SKM-1 treated with dmso at 0.1 percent for 144 hours (cell line): ENCODE measurements around the gene DFFB.

Source experiments
- DNase-seq: peaks from one replicate; lab custom pipeline; 2025; ENCODE audit not compliant: unreplicated experiment; lab: John Stamatoyannopoulos, UW

Gene DFFB

DNA sequence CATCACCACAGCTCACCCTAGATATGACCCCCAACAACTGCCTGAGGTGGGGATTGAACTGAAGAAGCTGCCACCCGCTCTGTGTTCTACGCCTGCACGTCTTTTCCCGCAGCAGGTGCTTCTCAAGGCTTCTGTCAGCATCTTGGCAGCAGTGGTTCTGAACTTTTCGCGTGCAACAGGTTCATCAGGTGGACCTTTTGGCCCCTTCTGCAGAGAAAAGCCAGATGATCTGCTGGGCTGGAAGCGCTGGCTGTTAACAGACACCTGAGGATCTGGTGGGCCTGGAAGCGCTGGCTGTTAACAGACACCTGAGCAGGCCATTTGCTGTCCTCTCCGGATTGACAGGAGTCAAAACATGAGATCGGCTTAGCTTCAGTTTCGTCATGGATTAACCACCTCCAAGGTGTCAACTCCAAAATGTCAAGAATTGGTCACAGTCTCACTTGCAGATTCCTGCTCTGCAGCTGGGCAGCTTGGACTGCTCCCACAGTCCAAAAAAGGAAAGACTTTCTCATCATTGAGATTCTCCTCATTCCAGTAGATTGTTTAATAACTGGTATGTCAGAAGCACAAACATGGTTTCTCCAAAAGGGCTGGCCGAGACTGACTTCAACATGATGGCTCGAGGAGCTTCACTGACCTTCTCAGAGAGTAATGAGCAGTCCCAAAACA lies 38.1 kb downstream of the DFFB start:
- DNase-seq = no peak

DNA sequence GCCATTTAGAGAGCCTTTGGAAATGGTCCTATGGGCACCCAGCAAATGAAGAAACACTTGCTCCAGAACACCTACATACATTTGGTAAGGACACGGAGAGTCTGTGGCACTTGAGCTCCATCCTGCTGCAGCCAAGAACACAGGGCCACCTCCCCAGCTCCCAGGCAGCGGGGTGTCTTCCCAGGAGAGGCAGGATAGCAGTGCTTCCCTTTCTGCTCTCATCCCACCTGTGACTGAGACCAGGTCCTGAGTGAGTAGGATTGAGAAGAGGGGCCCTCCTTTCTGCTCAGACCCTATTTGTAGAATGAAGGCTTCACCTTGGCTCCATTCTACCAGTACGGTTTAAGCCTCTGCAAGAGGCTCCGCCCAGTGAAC lies 38.7 kb downstream of the DFFB start:
- no peak for DNase-seq

DNA sequence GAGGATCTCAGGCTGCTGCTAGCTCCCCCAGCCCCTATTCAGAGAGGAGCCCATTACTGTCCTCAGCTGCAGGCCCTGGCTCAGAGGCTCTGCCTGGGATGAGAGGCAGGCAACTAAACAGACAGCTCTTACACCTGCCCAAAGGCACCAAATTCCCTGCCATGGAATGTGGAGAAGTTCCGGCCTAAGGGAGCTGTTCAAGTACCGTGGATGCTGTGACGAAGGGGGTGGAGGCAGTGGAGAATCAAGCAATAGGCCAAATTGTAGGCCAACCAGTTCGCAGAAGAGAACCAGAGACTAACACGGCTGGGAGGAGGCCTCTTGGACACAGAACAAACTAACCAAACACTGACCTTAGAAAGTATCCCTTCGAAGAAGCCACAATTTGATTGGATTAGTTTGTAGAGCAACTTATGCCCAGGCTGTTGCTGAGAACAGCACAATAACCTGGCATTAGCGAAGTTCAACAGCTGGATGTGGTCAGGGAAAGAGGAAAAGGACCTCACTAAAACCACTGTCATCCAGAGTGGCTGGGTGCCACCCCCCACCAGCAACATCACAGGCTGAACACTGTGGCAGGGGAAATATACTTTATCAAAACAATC lies 39.2 kb downstream of the DFFB start:
- DNase-seq = no peak

DNA sequence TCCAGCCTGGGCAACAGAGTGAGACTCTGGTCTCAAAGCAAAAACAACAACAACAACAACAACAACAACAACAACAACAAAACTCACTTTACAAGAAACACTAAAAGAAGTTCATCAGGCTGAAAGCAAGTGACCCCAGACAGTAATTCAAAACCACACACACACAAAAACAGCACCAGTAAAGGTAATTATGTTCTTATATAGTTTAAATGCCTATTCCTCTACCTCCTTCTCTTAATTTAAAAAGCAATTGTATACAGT lies 41.1 kb downstream of the DFFB start:
- no peak for DNase-seq

DNA sequence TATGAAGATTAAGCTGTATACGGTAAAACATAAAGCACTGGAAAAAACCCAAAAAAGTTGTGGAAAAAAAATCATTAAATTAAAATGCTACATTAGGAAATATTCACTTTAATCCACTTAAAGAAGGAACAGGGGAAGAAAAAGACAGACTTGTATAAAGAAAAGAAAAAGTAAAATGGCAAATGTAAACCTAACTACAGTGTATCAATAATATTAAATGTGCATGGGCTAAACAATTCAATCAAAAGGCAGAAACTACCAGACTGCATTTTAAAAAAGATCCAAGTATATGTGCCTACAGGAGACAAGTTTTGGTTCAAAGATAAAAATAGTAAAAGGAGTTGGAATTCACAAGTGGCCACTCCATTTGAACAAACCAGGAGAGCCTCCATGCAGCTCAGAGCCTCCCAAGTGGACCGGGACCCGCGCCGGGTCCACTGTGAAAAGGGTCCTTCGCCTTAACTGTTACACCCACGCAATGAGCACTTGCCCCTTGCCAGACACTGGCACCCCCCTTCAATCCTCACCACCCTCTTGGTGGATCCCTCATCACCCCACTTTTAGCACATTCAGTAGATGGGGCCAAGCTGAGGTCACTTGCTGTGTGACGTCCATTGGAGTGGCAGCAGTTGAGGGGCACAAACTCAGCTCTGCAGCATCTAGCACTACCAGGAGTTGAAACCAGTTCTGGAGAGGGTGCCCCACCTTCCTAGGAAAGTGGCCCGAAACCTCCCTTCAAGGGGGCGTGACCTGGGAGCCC lies 41.9 kb downstream of the DFFB start:
- no peak for DNase-seq

DNA sequence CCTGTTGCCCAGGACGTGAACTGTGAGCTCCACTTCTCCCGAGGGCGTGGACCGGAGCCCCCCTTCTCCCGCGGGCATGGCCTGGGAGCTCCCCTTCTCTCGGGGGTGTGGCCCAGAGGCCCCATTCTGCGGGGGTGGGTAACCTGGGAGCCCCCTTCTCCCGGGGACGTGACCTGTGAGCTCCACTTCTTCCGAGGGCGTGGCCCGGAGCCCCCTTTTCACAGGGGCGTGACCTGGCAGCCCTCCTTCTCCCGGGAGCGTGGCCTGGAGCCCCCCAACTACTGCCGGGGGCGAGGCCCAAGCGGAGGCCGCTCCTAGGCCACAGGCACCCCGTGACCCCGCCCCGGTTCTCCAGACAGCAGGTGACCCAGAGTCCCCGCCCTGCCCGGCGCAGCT lies 42.5 kb downstream of the DFFB start:
- DNase-seq = no peak

DNA sequence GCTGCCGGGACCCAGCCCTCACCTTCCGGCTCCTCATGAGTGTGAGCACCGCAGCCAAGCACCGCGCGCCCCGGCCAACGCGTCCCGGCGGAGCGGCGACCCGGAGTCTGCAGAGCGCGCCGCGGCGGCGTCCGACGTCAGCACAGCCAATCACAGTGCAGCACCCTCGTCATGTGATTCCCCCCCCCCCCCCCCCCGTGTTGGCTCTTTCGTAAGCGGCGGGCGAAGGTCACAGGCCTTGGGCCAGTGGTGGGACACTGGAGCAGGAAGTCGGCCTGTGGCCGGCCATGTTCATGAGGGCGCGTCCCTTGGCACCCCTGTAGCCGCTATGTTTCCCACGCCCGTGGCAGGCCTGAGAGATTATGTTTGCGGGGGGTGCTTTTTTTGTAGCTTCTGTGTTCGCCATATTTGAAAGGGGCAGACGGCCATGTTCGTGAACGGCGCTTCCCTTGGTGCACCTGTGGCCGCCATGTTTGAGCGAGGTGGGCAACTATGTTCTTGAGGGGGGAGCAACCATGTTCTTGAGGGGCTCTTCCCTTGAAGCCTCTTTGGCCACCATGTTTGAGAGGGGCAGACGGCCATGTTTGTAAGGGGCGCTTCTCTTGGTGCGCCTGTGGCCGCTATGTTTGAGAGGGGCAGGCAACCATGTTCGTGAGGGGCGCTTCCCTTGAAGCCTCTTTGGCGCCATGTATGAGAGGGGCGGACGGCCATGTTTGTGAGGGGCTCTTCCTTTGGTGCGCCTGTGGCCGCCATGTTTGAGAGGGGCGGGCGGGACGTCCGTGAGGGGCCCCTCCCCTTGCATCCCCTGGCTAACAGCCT lies 43.1 kb downstream of the DFFB start, which contains the start of gene C1orf174:
TSS of gene C1orf174 (minus strand) at position 123 of the 819 bp plus-strand sequence. CDS start at position 37, 86 bp downstream.
- peak; percentile 89 for DNase-seq

DNA sequence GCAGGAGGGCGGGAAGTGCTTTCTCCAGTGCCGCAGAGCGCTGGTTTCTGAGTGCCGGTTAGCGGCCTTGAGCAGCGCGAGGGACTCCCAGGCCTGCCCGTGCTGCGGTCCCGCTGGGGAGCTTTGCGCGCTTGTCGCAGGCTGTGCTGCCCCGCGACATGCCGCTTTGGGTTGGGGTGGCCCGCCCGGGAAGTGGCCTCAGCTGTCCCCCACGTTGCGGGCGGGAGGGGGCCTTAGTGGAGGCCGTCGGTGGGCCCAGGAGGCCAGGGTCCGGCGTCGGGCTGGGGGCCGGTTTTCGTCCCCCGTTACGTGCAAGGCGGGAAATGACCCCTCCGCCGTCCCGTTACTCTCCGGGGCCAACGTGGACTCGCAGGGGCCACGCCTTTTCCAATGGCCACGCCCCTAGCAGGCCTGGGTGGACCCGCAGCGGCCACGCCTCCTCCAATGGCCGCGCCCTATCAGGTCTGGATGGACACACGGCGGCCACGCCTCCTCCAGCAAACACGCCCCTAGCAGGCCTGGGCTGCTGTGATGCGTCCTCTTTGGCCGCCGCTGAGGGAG lies 43.8 kb downstream of the DFFB start:
- peak; percentile 84 for DNase-seq

DNA sequence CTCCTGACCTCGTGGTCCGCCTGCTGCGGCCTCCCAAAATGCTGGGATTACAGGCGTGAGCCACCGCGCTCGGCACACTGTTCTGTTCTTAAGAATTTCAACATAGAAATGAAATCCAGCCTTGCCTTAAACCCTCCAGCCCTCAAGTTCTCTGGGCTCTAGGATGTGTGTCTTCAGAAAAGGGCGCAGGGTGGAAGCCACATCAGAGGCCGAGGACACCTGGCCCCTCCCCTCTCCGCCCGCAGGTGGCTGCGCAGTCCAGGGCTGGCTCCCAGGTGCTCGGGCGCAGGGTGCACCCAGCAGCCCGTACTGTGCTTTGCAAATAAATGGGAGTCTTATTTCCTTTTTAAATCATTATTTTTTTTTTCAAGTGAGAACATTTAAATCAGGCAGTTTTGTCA lies 44.8 kb downstream of the DFFB start:
- DNase-seq = no peak

DNA sequence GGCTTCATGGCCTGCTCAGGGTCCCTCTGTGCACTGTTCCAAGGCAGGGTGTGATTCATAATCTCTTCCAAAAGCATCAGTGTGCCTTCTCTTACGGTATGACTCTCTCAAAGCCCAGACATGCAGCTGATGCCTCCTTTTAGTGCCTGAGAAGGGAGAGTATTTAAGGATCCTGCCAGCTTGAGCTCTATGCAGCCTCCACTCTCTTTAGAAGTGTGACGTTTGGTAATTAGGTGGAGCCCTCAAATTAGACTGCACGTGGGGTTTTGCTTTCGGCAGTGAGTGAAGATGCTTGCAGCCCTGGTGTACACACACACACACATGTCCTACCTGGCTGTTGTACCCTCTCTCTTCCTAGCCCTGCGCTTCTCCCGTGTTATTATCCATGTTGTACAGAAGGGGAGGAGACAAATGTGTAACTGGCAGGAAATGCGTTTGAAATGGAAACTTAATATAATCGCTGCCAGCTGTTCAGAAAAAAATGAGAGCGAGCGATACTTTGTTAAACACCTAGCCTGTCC lies 45.4 kb downstream of the DFFB start:
- no peak for DNase-seq

DNA sequence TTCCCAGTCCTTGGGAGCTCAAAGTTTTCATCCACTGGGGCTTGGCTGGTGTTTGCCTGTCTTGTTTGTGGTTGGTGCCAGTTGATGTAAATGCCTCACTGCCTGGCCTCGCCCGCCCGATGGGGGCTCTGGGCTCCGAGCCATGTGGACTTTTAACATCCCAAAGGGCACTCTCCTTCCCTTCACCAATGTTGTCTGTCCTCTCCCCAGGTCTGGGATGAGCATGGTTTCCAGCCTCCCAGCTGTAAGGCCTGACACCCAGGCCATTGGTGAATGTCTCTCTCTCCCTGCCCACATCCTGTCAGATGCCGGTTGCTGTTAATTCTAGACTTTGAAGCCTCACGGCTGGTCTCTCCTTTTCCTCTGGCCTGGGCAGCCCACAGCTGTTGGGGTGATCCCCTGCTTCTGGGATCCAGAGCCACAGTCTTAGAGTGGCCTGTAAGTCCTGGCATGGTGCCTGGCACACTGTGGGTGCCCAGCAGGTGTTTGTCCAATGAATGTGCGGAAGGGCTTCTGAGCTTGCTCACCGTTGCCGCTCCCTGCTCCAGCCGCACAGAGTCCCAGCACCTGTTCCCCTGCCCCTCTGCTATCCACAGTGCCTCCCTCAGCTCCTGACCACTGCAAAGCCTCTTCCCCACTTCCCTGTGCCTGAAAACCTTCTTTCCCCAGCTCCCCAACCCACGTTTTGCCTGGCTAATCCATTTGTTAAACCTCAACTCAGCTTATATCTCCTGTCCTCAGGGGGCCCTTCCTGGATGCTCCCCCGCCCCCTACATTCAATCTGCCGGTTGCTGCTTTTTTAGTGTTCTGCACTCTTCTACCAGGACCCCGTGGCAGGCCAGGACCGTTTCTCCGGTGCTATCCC lies 46.1 kb downstream of the DFFB start:
- DNase-seq = no peak

DNA sequence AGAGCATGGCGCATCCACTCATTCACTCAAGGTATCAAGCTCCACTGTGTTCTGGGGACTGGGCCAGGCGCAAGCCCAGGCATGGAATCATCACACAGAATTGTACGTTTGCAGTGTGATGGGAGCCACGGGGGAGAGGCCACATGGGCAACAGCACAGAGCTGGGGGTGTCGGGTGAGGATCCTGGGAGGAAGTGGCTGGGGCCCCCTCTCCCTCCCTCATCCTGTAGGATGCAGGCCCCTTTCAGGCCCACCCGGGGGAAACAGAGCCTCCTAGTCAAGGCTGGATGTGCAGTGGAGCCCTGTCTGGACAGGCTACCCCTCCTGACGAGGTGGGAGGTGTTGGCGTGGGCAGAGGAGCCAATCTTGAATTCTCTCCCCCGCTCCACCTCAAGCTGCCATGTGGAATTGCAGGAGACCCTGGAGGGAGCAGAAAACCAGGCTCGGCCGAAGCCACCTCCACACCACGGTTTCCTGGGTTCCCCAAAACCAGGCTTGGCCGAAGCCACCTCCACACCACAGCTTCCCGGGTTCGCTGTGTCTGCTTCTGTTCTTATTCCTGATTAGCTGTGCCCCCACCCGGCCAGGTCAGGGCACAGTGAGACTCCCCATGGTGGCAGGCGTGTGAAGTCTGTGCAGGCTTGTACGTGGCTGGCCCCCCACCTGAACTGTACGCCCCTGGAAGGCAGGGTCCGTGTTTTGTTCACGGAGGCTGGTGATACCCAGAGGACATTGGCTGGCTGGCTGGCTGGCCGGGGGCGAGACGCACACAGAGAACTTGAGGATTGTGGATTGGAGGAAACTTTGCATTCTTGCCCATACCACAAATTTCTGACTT lies 46.9 kb downstream of the DFFB start:
- no peak for DNase-seq

DNA sequence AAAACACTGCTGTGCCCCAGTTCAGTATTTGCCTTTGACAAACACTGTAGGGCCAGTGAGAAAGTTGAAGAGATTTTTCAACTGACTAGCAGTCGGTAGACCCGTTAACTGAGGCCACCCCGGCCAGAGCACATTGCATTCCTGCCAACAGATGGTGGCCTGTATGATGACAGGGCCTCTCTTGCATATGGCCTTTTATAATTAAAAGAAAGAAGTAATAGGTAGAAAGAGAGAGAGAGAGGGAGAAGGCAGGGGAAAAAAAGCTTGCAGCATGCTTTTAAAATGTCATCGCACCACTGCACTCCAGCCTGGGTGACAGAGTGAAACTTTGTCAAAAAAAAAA lies 47.5 kb downstream of the DFFB start:
- DNase-seq = no peak

DNA sequence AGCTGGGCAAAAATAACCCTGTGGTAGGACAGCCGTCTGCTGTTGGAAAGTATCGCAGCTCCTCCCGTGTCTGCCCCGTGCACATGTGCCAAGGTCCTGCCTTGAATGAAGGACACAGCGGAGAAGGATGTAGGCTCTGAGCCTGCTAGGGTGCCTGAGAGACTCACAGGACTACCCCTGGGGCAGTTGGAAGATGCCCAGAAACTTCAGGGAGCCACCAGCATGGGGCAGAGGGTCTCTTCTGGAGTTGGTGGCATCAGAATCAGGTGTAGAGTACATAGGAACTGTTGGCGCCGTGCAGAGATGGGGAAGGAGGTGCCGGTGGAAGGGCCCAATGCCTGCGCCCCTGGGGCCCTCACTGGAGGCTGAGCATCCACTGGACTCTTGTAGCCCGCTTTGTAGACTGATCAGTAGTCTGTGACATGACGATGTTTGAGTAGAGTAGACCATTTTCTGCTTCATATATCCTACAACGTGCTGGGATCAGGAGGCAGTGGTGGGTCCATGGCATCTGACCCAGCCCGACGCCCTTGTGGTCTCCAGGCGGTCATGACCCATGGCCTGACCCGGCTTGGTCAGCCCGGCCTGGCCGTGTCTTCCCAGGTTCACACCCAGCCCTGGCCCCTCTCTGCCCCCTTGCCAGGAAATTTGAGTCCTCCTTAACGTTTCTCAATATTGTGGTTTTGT lies 48.1 kb downstream of the DFFB start:
- DNase-seq = no peak

DNA sequence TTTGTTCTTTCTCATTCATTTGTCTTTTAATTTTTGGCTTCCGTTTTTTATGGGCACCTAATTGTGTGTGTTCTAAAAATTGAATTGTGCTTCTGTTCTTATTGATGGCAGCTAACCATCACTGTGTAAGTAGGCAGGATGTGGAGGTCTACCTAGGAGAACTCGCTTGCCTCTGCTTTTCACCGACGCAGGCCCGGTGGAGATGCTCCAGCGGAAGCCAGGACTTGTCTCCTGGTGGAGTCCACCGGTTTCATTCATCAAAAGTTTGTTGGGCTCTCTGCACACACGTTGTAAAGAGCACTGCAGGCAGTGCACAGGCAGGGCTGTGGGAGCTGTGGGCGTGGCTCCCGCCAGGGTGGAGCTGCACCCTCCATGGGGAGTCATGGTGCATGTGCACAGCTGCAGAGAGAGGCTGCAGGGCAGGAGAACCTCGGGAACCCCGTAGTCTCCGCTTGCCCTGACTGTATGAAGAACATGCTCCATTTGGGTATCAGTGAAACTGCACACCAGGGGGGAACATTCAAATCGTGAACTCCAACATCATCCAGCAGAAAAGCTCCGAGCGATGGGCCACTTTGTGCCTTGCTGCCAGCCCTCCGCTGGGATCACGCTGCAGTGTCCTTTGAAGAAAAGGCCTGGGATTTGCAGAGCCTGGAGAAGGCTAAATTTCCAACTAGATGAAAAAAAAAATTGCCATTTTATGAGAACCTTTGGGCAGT lies 48.8 kb downstream of the DFFB start:
- no peak for DNase-seq

DNA sequence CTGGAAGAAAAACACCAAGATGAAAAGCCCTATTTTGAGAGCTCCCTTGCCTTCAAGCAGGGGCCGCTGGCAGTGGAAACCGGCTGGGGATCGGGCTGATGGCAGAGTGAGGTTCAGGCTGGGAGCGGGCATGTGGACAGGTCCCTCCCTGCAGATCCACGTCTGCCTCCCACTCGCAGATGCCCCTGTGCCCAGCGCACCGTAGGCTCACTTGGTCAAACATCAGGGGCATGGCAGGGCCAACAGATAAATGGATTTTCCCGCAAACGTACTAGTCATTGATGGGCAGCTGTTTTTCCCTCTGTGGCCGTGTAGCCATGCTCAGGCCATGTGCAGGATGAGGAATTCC lies 49.4 kb downstream of the DFFB start:
- no peak for DNase-seq

DNA sequence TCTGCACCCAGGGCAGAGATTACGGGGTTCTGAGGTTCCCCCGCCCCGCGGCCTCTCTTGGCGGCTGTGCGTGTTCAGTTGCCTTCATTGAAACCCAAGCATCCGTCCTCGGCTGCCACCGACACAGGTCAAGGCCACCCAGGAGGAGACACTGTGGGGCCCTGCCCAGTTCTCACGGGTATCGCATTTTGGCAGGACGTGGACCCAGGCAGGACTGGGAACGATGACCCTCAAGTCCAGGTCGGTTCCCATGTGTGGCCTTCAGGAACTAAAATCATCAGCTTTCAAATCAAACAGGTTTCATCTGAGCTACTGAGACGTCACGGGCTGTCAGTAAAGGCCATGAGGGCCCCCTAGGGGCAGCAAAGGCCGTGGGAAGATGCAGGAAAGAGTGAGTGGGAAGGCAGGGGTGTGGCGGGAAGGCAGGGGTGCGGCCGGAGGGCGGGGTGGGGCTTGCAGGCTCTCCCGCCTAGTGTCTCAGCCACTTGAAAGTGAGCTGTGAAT lies 49.8 kb downstream of the DFFB start:
- no peak for DNase-seq

DNA sequence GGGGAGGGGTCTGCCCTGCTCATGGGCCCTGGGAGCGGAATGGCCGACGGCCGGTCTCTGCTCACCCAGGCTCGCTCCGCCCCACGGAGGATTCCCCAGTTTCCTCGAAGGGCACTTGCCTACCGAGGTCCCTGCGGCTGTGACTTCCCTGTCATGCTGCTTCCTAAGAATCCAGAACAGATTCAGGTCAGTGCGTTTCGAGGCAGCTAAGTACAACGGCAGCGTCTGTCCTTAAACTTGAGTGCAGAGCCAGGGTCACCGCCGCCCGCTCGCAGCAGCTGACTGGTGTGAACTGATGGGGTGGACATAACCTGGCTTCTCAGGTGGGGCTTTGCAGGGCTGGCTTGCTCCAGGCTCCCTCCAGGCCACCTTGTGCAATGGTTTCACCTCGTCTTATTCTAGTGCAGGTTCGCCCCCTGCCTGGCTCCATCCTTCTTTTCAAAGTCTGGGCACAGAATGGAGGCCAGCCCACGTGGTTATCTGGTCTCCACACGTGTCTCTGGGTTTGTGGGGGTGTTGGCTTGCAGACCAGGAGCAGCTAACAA lies 50.4 kb downstream of the DFFB start:
- no peak for DNase-seq
